Right forelimb (tissue), 1 donor: ENCODE measurements around the gene ACTL9.

ENCODE experiments used
- DNase-seq: peaks from one replicate; pipeline ENCODE4 v3.0.0-alpha.2; 2018

Gene ACTL9

GRCh38 chr19:8684001-8684902 lies 14.3 kb downstream of the ACTL9 start:
- no peak for DNase-seq

- no peak for DNase-seq
Measured at GRCh38 chr19:8682931-8683330, 15.7 kb downstream of the ACTL9 start.

DNA sequence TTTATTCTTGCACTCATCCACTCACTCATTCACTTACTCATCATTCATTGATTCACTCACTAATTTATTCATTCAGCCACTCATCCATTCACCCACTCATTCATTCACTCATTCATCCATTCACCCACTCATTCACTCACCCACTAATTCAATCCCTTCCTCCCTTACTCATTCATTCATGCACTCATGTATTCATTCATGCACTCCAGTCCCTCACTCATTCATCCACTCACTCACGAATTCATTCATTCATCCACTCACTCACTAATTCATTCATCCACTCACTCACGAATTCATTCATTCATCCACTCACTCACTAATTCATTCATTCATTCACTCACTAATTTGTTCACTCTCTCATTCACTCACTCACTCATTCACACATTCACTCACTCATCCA lies 16.1 kb downstream of the ACTL9 start:
- no peak for DNase-seq

GRCh38 chr19:8681345-8682029 lies 17.1 kb downstream of the ACTL9 start:
- no peak for DNase-seq

DNA sequence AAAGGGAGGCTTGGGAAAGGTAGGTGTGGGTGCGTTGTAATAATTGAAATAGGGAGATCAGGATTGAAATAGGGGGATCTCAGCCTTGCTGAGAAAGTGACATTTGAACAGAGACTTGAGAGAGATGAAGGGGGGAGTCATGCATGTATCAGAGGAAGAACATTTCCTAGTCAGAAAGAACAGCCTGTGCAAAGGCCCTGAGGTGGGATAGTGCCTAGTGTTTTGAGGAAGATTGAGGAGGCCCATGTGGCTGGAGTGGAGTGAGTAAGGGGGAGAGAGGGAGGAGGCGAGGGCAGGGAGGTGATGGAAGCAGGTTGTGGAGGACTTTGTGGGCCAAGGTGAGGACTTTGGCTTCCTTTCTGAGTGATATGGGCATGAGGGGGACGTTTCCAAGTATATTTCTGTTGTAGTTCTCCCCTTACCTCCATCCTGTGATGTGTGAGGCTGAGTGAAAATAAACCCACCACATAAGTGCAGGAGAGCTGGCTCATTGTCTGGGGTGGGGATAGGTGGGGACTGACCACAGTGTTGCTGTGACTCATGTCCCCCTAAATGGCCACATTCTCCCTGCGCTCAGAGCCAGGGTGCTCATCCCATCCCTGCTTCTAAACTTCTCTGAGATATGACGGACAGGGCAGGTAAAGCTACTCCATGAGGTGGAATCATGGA lies 17.8 kb downstream of the ACTL9 start:
- DNase-seq, result no peak

GRCh38 chr19:8678244-8678807 lies 20.3 kb downstream of the ACTL9 start:
- DNase-seq, result no peak

DNA sequence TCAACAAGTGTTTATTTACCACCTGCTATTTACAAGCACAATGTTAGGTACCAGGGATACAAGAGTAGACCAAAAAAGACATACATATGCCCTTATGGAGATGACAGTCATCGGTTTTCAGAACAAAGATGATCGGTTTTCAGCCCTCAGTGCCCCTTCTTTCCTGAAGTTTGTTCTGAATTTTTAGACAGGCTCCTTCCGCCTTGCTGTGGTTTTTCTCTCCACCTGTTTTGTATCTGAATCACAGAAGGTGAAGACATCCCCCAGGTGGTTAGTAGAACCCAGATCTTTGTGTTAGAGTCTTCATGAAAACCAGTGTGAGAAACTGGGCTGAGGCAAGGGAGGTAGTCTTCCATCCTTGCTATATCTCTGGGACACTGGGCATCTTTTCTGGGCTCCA lies 23.5 kb downstream of the ACTL9 start:
- no peak for DNase-seq

GRCh38 chr19:8673276-8673891 lies 25.2 kb downstream of the ACTL9 start:
- DNase-seq, result no peak

- DNase-seq, result no peak
Measured at GRCh38 chr19:8666814-8667405, 31.7 kb downstream of the ACTL9 start.

GRCh38 chr19:8665468-8666213 lies 33.0 kb downstream of the ACTL9 start:
- DNase-seq, result no peak

DNA sequence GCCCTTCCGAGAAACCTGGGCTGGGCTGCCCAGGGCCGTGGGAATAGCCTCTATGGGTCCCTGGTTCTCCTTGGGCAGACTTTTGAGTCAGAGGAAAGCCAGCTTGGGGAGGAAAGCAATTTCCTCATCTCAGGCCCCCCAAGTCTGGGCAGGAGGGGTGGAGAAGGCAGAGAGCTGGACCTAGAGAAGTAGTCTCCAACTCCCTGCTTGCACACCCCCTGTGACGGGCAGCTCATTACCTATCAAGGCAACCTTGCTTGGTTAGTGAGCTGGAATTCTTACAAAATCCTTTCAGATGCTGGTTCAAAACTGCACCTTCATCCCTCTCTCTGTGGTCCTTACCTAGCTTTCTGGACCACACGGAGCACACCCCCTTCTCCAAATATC lies 33.9 kb downstream of the ACTL9 start:
- DNase-seq, result no peak

DNA sequence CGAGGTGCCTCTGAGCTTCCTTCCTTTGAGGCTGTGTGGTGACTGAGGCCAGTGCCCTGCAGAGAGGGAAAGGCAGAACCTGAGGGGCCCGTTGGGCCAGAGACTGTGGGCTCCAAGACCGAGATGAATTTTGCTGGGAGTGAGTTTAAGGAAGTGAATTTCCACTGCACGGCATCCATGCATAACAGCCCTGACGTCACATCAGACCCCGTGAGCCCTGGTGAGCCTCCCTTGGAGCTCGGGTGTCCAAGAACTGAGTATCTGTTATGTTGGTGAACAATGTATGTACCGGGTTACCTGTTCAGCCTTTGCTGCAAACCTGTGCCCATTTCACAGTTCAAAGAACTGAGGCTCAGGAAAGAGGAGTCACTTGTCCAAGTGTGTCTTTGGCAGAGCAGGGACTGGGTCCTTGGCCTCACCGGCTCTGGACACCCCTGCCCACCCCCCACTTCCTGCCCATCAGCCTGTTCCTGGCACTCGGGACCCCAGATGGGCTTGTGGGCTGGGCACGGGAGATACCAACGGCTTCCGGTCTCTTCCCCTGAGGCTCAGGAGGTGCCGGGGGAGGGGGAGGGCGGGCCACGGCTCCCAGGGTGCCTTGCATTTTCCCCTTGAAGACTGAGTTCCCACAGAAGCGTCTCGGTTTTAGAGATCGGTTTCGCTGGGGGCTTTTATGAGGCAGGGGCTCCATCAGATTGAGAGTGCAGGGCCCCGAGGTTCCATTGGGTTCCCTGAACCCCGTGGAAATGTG lies 34.5 kb downstream of the ACTL9 start:
- no peak for DNase-seq

DNA sequence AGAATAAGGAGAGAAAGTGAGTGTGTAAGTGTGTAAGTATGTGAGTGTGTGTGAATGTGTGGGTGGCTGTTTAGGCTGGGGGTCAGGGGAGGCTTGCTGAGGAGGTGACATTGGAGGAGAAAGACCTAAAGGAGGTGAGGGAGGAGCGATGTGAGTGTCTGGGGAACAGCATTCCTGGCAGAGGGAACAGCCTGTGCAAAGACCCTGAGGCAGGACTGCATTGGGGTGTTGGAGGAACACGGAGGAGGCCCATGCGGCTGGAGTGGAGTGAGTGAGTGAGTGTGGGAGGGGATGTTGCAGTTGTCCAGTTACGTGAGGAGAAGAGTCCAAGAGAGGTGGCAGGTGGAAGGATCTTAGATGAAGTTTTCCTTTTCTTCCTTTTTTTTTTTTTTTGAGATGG lies 36.3 kb downstream of the ACTL9 start:
- no peak for DNase-seq

DNA sequence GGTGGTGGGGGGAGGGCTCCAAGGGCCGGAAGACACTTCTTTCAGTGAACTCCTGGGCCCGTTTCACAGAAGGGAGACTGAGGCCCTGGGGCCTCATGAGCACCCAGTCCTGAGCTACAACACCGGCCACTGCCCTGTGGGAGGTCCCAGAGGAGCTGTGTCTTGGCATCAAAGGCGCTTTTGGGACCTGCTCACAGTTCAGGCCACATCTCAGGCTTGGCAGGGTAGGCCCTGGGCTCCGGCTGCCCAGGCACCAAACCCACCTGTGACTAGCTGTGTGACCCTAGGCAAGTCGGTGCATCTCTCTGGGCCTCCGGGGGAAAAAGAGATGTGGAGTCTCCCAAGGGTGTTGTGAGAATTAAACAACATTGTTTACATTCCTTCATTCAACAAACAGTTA lies 38.7 kb downstream of the ACTL9 start:
- DNase-seq, result no peak

- no peak for DNase-seq
Measured at GRCh38 chr19:8657869-8658268, 40.7 kb downstream of the ACTL9 start.

GRCh38 chr19:8655340-8655709 lies 43.3 kb downstream of the ACTL9 start:
- DNase-seq, result no peak

- DNase-seq, result peak; percentile 74
Measured at GRCh38 chr19:8654591-8655339, 43.8 kb downstream of the ACTL9 start.

GRCh38 chr19:8648240-8648639 lies 50.4 kb downstream of the ACTL9 start:
- no peak for DNase-seq
